ENCODE measurements around the gene MUC2.

Gene MUC2

GRCh38 chr11:1054143-1055108 lies 20.2 kb upstream of the MUC2 start:
- no peak for TF ChIP-seq CTCF (IDR thresholded peaks at IDR 0.05; ENCODE audit: insufficient read depth, low read length)
- Histone ChIP-seq H3K4me3 (replicated peaks; ENCODE audit: insufficient read depth, low read length) (no peak overlapping the region), H3K27ac (replicated peaks) (no peak overlapping the region), H3K27me3 (ENCODE audit: insufficient read depth, poor library complexity, severe bottlenecking) (peaks cover 13% of the 10 kb centered on the region)
- DNase-seq (ENCODE audit: low read depth in 1 of 2, low spot score in 1 of 2): no peak

- Histone ChIP-seq H3K27me3 (ENCODE audit: insufficient read depth, poor library complexity, severe bottlenecking) (peaks cover 6% of the 10 kb centered on the region), H3K27ac (replicated peaks) (no peak overlapping the region), H3K4me3 (replicated peaks; ENCODE audit: insufficient read depth, low read length) (no peak overlapping the region)
- no peak for DNase-seq (ENCODE audit: low read depth in 1 of 2, low spot score in 1 of 2)
- TF ChIP-seq CTCF (IDR thresholded peaks at IDR 0.05; ENCODE audit: insufficient read depth, low read length) (no peak), SPI1 (IDR thresholded peaks at IDR 0.05; ENCODE audit: borderline replicate concordance, low read depth) (no peak)
These were observed 19.5 kb upstream of the MUC2 start for GRCh38 chr11:1055109-1055703.

GRCh38 chr11:1055990-1056771 lies 18.5 kb upstream of the MUC2 start:
- TF ChIP-seq POLR2AphosphoS5 (IDR thresholded peaks at IDR 0.05; ENCODE audit: low read depth) (no peak), CTCF (IDR thresholded peaks at IDR 0.05; ENCODE audit: insufficient read depth, low read length) (no peak)
- Histone ChIP-seq H3K27me3 (ENCODE audit: insufficient read depth, poor library complexity, severe bottlenecking) (peaks cover 8% of the 10 kb centered on the region), H3K4me3 (replicated peaks; ENCODE audit: insufficient read depth, low read length) (no peak overlapping the region), H3K27ac (replicated peaks) (no peak overlapping the region)
- DNase-seq (ENCODE audit: low read depth in 1 of 2, low spot score in 1 of 2): no peak

- no peak overlapping the region for H3K4me3 ChIP-seq (replicated peaks; ENCODE audit: insufficient read depth, low read length)
- TF ChIP-seq REST (IDR thresholded peaks at IDR 0.05; ENCODE audit: insufficient replicate concordance, low read depth): no peak
- TF ChIP-seq SPI1 (IDR thresholded peaks at IDR 0.05; ENCODE audit: borderline replicate concordance, low read depth): no peak
- TF ChIP-seq GABPA (IDR thresholded peaks at IDR 0.05; ENCODE audit: low read depth): no peak
- no peak for TF ChIP-seq POLR2AphosphoS5 (IDR thresholded peaks at IDR 0.05; ENCODE audit: low read depth)
- no peak for TF ChIP-seq CTCF (IDR thresholded peaks at IDR 0.05; ENCODE audit: insufficient read depth, low read length)
- DNase-seq (ENCODE audit: low read depth in 1 of 2, low spot score in 1 of 2): no peak
- no peak overlapping the region for H3K27ac ChIP-seq (replicated peaks)
- H3K27me3 ChIP-seq (ENCODE audit: insufficient read depth, poor library complexity, severe bottlenecking): peaks cover 8% of the 10 kb centered on the region
These were observed 16.9 kb upstream of the MUC2 start for GRCh38 chr11:1057806-1058205.
